ENCODE measurements around the gene PRKN. TPM values are rescaled to one million over a fixed set of nuclear protein-coding genes. Genes with fewer than 3 reads are reported as not detected.
A peak's percentile ranks its signal among the peaks of the same experiment; 100 is the strongest.

The PRKN gene
- total and polyA plus RNA-seq, 3 experiments from 2014 or later, result 0.22 to 1.0 (median 0.55) TPM

- Mint-ChIP-seq H3K9me3 (peaks cover 0 to 5% (median 0%) of the 10 kb centered on the region in 5 donors), H3K36me3 (peaks cover 0 to 2% (median 0%) of the 10 kb centered on the region in 3 donors), H3K4me3 (no peak overlapping the region), H3K27ac (no peak overlapping the region), H3K4me1 (no peaks in the 10 kb centered on the region), H3K27me3 (no peaks in the 10 kb centered on the region)
- no peaks in the 10 kb centered on the region for H3K27me3 ChIP-seq (ENCODE audit: insufficient read depth, low read length, poor library complexity, severe bottlenecking)
- no peak overlapping the region for H3K4me3 ChIP-seq (ENCODE audit: low read length)
- H3K27ac ChIP-seq (ENCODE audit: low read depth, low read length), result no peak overlapping the region
- no peak for DNase-seq
- POLR2A ChIA-PET, result no interaction called here
- no peaks in the 10 kb centered on the region for H3K36me3 ChIP-seq (ENCODE audit: insufficient read depth, low read length)
- H3K4me1 ChIP-seq (ENCODE audit: insufficient read depth, low read length), result no peaks in the 10 kb centered on the region
- CTCF ChIA-PET, result no interaction called here
- no peaks in the 10 kb centered on the region for H3K9me3 ChIP-seq (ENCODE audit: low read length)
Measured at GRCh38 chr6:161590961-161591627, 1136.5 kb downstream of the PRKN start.

DNA sequence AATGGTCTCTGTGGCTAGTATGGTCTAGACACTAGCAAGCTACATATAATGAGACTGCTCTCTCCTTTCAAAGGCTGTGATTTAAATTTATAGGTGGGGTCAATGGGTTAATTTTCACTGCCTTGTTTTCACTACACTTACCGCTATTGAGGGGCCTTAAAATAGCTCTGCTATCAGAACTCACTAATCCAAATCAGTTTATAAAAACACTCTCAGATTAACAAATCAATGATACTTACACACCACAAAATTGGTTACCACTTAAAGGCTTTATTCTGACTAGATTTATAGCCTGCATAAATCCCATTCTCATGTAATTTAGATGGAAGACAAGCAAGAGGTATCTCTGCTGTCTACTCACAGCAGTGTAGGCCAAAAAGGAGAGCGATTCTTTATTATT lies 1140.7 kb downstream of the PRKN start:
- H3K4me1 ChIP-seq (ENCODE audit: insufficient read depth, low read length), result no peaks in the 10 kb centered on the region
- ChIA-PET POLR2A (no interaction called here), CTCF (no interaction called here)
- no peak for DNase-seq
- H3K27ac ChIP-seq (ENCODE audit: low read depth, low read length), result no peak overlapping the region
- no peaks in the 10 kb centered on the region for H3K9me3 ChIP-seq (ENCODE audit: low read length)
- Mint-ChIP-seq H3K27me3 (no peaks in the 10 kb centered on the region), H3K9me3 (peaks cover 0 to 1% (median 0%) of the 10 kb centered on the region in 5 donors), H3K27ac (no peak overlapping the region), H3K36me3 (no peaks in the 10 kb centered on the region), H3K4me1 (no peaks in the 10 kb centered on the region), H3K4me3 (no peak overlapping the region)
- no peaks in the 10 kb centered on the region for H3K27me3 ChIP-seq (ENCODE audit: insufficient read depth, low read length, poor library complexity, severe bottlenecking)
- H3K36me3 ChIP-seq (ENCODE audit: insufficient read depth, low read length), result no peaks in the 10 kb centered on the region
- H3K4me3 ChIP-seq (ENCODE audit: low read length), result no peak overlapping the region

DNA sequence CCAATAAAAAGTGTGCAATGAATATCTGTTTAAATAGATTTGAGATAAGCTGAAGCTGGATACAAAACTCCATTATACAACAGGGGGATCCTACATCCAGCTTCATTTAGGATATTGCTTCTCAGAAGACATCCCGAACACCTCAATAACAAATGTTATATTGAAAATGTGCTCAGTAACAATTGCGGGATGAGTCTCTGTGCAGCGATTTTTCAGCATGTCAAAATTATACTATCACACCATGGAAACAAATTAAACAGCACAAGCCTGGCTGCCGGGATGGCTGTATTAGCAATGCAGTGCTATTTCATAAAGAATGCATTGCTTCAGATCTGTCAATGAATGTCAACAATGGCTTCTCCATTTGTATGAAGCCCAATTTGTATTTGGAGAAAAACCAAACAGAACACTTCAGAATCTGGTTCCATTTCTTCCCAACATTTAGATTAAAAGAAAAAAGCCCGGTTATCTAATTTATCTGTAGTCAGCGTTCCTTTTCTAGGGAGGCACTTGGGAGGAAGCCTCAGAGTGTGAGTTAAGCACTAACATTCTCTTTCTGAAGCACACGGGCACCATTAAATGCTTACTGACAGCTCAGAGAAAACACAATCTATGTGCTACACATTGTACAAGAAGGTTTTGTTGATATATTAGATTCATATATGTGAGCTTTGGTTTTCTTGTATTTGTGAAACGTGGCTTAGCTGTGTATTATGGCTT lies 1142.8 kb downstream of the PRKN start:
- H3K27me3 ChIP-seq (ENCODE audit: insufficient read depth, low read length, poor library complexity, severe bottlenecking), result no peaks in the 10 kb centered on the region
- no peaks in the 10 kb centered on the region for H3K27me3 Mint-ChIP-seq
- H3K27ac Mint-ChIP-seq, result no peak overlapping the region
- no peak for DNase-seq
- H3K4me1 ChIP-seq (ENCODE audit: insufficient read depth, low read length), result no peaks in the 10 kb centered on the region
- H3K9me3 ChIP-seq (ENCODE audit: low read length), result no peaks in the 10 kb centered on the region
- H3K4me3 Mint-ChIP-seq, result no peak overlapping the region
- no peaks in the 10 kb centered on the region for H3K36me3 Mint-ChIP-seq
- H3K36me3 ChIP-seq (ENCODE audit: insufficient read depth, low read length), result no peaks in the 10 kb centered on the region
- peaks cover 0 to 1% (median 0%) of the 10 kb centered on the region in 5 donors for H3K9me3 Mint-ChIP-seq
- ChIA-PET POLR2A (no interaction called here), CTCF (no interaction called here)
- no peak overlapping the region for H3K27ac ChIP-seq (ENCODE audit: low read depth, low read length)
- H3K4me1 Mint-ChIP-seq, result no peaks in the 10 kb centered on the region
- H3K4me3 ChIP-seq (ENCODE audit: low read length), result no peak overlapping the region

DNA sequence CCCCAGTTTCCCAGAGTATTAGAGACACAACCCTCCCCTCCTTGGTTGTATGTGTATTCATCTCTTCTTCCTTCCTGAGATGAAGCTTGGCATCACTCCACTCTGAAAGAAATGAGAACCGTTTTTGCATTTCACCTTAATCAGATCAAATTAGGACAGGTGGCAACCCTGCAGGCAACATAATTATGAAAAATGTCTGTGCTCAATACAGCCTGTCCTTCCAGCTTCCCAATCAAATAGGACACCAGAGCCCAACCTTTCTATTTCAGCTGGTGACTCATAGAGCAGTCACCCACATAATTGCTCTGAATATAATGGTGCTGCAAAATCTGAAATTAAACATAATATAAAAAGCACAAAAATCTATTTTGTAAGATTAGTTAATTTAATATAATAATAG lies 1143.5 kb downstream of the PRKN start:
- Mint-ChIP-seq H3K36me3 (no peaks in the 10 kb centered on the region), H3K27me3 (no peaks in the 10 kb centered on the region), H3K27ac (no peak overlapping the region), H3K4me3 (no peak overlapping the region), H3K4me1 (no peaks in the 10 kb centered on the region), H3K9me3 (peaks cover 0 to 1% (median 0%) of the 10 kb centered on the region in 5 donors)
- H3K4me1 ChIP-seq (ENCODE audit: insufficient read depth, low read length), result no peaks in the 10 kb centered on the region
- H3K4me3 ChIP-seq (ENCODE audit: low read length), result no peak overlapping the region
- CTCF ChIA-PET, result no interaction called here
- DNase-seq, result no peak
- no peaks in the 10 kb centered on the region for H3K27me3 ChIP-seq (ENCODE audit: insufficient read depth, low read length, poor library complexity, severe bottlenecking)
- H3K27ac ChIP-seq (ENCODE audit: low read depth, low read length), result no peak overlapping the region
- H3K36me3 ChIP-seq (ENCODE audit: insufficient read depth, low read length), result no peaks in the 10 kb centered on the region
- no peaks in the 10 kb centered on the region for H3K9me3 ChIP-seq (ENCODE audit: low read length)
- POLR2A ChIA-PET, result no interaction called here

DNA sequence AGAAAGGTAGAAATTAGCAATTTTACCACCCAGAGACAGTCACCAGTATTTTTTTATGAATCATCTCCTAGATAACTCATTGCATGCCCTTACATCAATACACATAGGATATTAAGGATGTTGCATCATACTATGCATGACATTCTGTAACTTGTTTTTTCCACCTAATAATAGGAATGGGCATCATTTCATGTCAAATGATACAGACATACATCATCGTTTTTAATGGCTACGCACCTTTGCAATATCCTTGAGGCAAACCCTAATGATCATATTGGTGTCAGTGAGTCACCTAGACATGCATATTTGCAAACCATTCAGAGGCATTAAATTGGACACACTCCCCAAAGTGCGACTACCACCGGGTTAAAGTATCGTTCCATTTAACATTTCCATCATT lies 1144.0 kb downstream of the PRKN start:
- Histone ChIP-seq H3K36me3 (ENCODE audit: insufficient read depth, low read length) (no peaks in the 10 kb centered on the region), H3K4me1 (ENCODE audit: insufficient read depth, low read length) (no peaks in the 10 kb centered on the region), H3K4me3 (ENCODE audit: low read length) (no peak overlapping the region), H3K9me3 (ENCODE audit: low read length) (no peaks in the 10 kb centered on the region), H3K27me3 (ENCODE audit: insufficient read depth, low read length, poor library complexity, severe bottlenecking) (no peaks in the 10 kb centered on the region), H3K27ac (ENCODE audit: low read depth, low read length) (no peak overlapping the region)
- no peaks in the 10 kb centered on the region for H3K36me3 Mint-ChIP-seq
- H3K9me3 Mint-ChIP-seq, result peaks cover 0 to 1% (median 0%) of the 10 kb centered on the region in 5 donors
- no peak overlapping the region for H3K27ac Mint-ChIP-seq
- peaks cover 0 to 2% (median 0%) of the 10 kb centered on the region in 3 donors for H3K4me1 Mint-ChIP-seq
- H3K27me3 Mint-ChIP-seq, result no peaks in the 10 kb centered on the region
- POLR2A ChIA-PET, result no interaction called here
- no peak overlapping the region for H3K4me3 Mint-ChIP-seq
- DNase-seq, result no peak
- CTCF ChIA-PET, result no interaction called here

DNA sequence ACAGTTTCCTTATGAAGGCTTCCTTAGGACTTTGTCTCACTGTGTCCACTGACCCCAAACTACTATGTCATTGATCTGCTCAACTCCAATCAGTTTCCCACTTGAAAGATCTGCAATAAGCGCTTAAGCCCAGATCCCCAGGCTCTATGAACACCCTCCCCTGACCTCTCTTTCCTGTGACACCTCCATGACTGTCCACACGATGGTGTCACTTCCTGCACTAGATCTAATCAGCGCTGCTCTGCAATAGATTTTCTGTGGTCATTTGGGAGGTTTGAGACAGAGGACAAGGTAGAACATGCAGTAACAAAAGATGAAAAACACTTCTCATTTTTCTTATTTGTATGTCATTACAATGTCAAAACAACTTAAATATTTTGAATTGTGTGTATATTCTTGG lies 1149.1 kb downstream of the PRKN start:
- H3K27ac Mint-ChIP-seq, result peak overlapping the region in 1 of 8 donors; percentile 4
- H3K36me3 ChIP-seq (ENCODE audit: insufficient read depth, low read length), result no peaks in the 10 kb centered on the region
- no peaks in the 10 kb centered on the region for H3K27me3 Mint-ChIP-seq
- no peaks in the 10 kb centered on the region for H3K9me3 Mint-ChIP-seq
- peaks cover 0 to 5% (median 0%) of the 10 kb centered on the region in 3 donors for H3K4me1 Mint-ChIP-seq
- no peaks in the 10 kb centered on the region for H3K27me3 ChIP-seq (ENCODE audit: insufficient read depth, low read length, poor library complexity, severe bottlenecking)
- no peaks in the 10 kb centered on the region for H3K36me3 Mint-ChIP-seq
- no peak overlapping the region for H3K4me3 Mint-ChIP-seq
- no peak overlapping the region for H3K27ac ChIP-seq (ENCODE audit: low read depth, low read length)
- CTCF ChIA-PET, result no interaction called here
- no peaks in the 10 kb centered on the region for H3K9me3 ChIP-seq (ENCODE audit: low read length)
- no peak overlapping the region for H3K4me3 ChIP-seq (ENCODE audit: low read length)
- H3K4me1 ChIP-seq (ENCODE audit: insufficient read depth, low read length), result no peaks in the 10 kb centered on the region
- POLR2A ChIA-PET, result no interaction called here
- no peak for DNase-seq

DNA sequence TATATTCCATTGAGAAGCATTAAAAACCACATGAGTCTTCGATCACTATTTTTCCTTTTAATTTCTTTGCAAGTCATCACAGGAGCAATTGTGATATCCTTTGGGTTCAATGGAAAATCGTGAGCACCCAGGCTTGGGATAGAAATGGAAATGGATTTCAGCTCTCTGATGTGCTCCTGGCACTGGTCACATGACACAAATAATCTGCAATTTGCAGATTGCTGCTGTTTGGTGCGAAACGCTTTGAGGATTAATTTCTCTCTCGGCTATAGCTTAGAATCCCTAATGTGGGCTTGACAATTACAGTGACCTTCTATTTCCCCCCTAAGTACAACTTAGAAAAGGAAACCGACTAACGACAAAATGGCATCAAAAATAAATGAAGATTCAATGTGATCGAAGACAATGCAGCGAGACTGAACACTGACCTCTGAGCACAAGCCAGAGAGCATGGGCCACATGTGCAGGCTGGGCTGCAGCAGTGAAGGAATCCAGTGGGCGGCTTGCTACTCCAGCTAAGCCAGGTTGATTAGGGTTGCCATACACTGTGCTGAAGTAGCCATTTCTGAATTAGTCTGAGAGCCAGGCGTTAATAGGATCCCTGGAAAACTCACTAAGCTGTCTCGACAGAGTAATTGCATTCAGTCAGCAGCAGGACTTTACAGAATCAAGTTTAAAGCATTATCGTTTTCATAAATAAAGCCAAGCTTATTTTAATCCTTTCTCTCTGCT lies 1151.9 kb downstream of the PRKN start:
- no peak overlapping the region for H3K27ac ChIP-seq (ENCODE audit: low read depth, low read length)
- no peak for DNase-seq
- no peaks in the 10 kb centered on the region for H3K4me1 ChIP-seq (ENCODE audit: insufficient read depth, low read length)
- H3K4me3 ChIP-seq (ENCODE audit: low read length), result no peak overlapping the region
- Mint-ChIP-seq H3K4me3 (no peak overlapping the region), H3K27ac (no peak overlapping the region), H3K9me3 (peaks cover 0 to 5% (median 0%) of the 10 kb centered on the region in 5 donors), H3K4me1 (peaks cover 0 to 5% (median 0%) of the 10 kb centered on the region in 3 donors), H3K27me3 (no peaks in the 10 kb centered on the region), H3K36me3 (peaks cover 0 to 9% (median 0%) of the 10 kb centered on the region in 3 donors)
- H3K36me3 ChIP-seq (ENCODE audit: insufficient read depth, low read length), result no peaks in the 10 kb centered on the region
- no peaks in the 10 kb centered on the region for H3K9me3 ChIP-seq (ENCODE audit: low read length)
- H3K27me3 ChIP-seq (ENCODE audit: insufficient read depth, low read length, poor library complexity, severe bottlenecking), result no peaks in the 10 kb centered on the region
- POLR2A ChIA-PET, result no interaction called here
- CTCF ChIA-PET, result no interaction called here

DNA sequence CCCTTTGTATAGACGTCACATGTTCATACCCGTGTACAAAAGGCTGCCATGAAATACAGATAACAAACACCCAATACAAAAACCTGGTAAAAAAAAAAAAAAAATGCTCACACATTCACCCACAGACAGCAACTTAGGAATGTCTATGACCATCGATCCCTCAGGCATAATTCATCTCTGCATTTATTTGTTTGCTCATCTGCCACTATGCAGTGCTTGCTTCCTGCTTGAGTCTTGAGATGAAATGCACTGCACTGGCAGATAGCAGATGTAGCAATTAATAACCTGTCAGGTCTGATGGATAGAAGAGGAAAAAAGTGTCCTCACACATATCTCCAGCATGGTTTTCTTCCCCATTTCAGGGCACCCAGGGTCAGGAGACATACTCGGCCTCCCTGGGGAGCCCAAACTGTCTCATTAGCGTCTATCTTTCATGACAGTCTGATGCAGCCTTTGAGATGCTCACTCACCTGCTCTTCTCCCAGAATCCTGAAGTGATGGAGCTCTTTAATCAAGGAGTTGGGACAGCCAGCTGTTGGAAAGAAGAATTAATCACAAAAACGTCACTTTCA lies 1158.6 kb downstream of the PRKN start:
- POLR2A ChIA-PET, result no interaction called here
- Mint-ChIP-seq H3K36me3 (peaks cover 0 to 14% (median 0%) of the 10 kb centered on the region in 3 donors), H3K9me3 (peaks cover 0 to 10% (median 0%) of the 10 kb centered on the region in 5 donors), H3K4me1 (no peaks in the 10 kb centered on the region), H3K27ac (no peak overlapping the region), H3K4me3 (no peak overlapping the region), H3K27me3 (no peaks in the 10 kb centered on the region)
- no peak for DNase-seq
- CTCF ChIA-PET, result no interaction called here
- Histone ChIP-seq H3K4me3 (ENCODE audit: low read length) (no peak overlapping the region), H3K27ac (ENCODE audit: low read depth, low read length) (no peak overlapping the region), H3K27me3 (ENCODE audit: insufficient read depth, low read length, poor library complexity, severe bottlenecking) (no peaks in the 10 kb centered on the region), H3K4me1 (ENCODE audit: insufficient read depth, low read length) (no peaks in the 10 kb centered on the region), H3K36me3 (ENCODE audit: insufficient read depth, low read length) (no peaks in the 10 kb centered on the region), H3K9me3 (ENCODE audit: low read length) (no peaks in the 10 kb centered on the region)
